Neutrophil (primary cell): ENCODE measurements around the gene PTAFR.
"Not testable (repeated sequence)": the region's sequence is repeated elsewhere in the genome, so short reads cannot be mapped to it uniquely, and the experiment has no call there.

Experiments
- H3K27ac ChIP-seq: fragments of 200-600 bp; sonication (generic); 2 replicates; pipeline ENCODE4 v1.5.1; 2016; ENCODE audit warnings: mild to moderate bottlenecking, moderate library complexity
- H3K27me3 ChIP-seq: fragments of 200-600 bp; sonication (generic); 2 replicates; pipeline ENCODE4 v1.6.0; 2016; ENCODE audit warnings: mild to moderate bottlenecking
- H3K36me3 ChIP-seq: fragments of 200-600 bp; sonication (generic); 2 replicates; pipeline ENCODE4 v1.5.1; 2017
- H3K4me1 ChIP-seq, 2 experiments: fragments of 200-600 bp in 1 of 2; sonication (generic) in 1 of 2; 1 replicate in 1 of 2; 2 replicates in 1 of 2; pipeline versions ENCODE4 v1.5.1 to v1.6.1; 2013 to 2016; ENCODE audit warnings: low read depth in 1 of 2, low read length in 1 of 2, mild to moderate bottlenecking in 1 of 2, moderate library complexity in 1 of 2; ENCODE audit not compliant: control insufficient read depth in 1 of 2, insufficient read depth in 1 of 2
- H3K4me3 ChIP-seq, 2 experiments: fragments of 200-600 bp in 1 of 2; sonication (generic) in 1 of 2; 1 replicate in 1 of 2; 2 replicates in 1 of 2; pipeline ENCODE4 v1.5.1; 2013 to 2016; ENCODE audit warnings: low read depth in 1 of 2, low read length in 1 of 2, mild to moderate bottlenecking in 1 of 2, moderate library complexity in 1 of 2
- H3K9me3 ChIP-seq: fragments of 200-600 bp; sonication (generic); 2 replicates; pipeline ENCODE4 v1.5.1; 2016
- CTCF ChIP-seq: fragments of 200-600 bp; sonication (generic); IDR thresholded peaks from 2 replicates; pipeline ENCODE4 v1.5.1; 2016; ENCODE audit warnings: antibody characterized with exemption

Gene PTAFR

GRCh38 chr1:28147264-28148094 lies 29.0 kb downstream of the PTAFR start:
- peaks cover 3% of the 10 kb centered on the region for H3K9me3 ChIP-seq
- no peaks in the 10 kb centered on the region for H3K27me3 ChIP-seq
- H3K27ac ChIP-seq = peak overlapping the region; percentile 68
- H3K4me3 ChIP-seq = no peak overlapping the region
- H3K36me3 ChIP-seq = peaks cover 55% of the 10 kb centered on the region
- TF ChIP-seq CTCF = no peak
- peaks cover 34 to 41% of the 10 kb centered on the region in 2 experiments for H3K4me1 ChIP-seq

GRCh38 chr1:28145728-28146127 lies 30.8 kb downstream of the PTAFR start:
- peaks cover 3% of the 10 kb centered on the region for H3K9me3 ChIP-seq
- H3K27me3 ChIP-seq = no peaks in the 10 kb centered on the region
- H3K27ac ChIP-seq = peak overlapping the region; percentile 68
- peaks cover 36 to 48% of the 10 kb centered on the region in 2 experiments for H3K4me1 ChIP-seq
- no peak for TF ChIP-seq CTCF
- no peak overlapping the region for H3K4me3 ChIP-seq
- H3K36me3 ChIP-seq = peaks cover 43% of the 10 kb centered on the region

- Histone ChIP-seq H3K9me3 (no peaks in the 10 kb centered on the region), H3K4me1 (peaks cover 49 to 61% of the 10 kb centered on the region in 2 experiments), H3K27ac (peak overlapping the region; percentile 84), H3K4me3 (no peak overlapping the region), H3K36me3 (peaks cover 30% of the 10 kb centered on the region), H3K27me3 (no peaks in the 10 kb centered on the region)
- no peak for TF ChIP-seq CTCF
Measured at GRCh38 chr1:28144203-28145135, 32.0 kb downstream of the PTAFR start.

- peaks cover 57 to 69% of the 10 kb centered on the region in 2 experiments for H3K4me1 ChIP-seq
- TF ChIP-seq CTCF = no peak
- H3K36me3 ChIP-seq = peaks cover 22% of the 10 kb centered on the region
- H3K9me3 ChIP-seq = no peaks in the 10 kb centered on the region
- H3K27me3 ChIP-seq = no peaks in the 10 kb centered on the region
- no peak overlapping the region for H3K4me3 ChIP-seq
- H3K27ac ChIP-seq = peak overlapping the region; percentile 84
Measured at GRCh38 chr1:28143496-28144202, 32.8 kb downstream of the PTAFR start.

GRCh38 chr1:28141685-28142084 lies 34.8 kb downstream of the PTAFR start:
- Histone ChIP-seq H3K4me1 (peaks cover 63 to 78% of the 10 kb centered on the region in 2 experiments), H3K27ac (peak overlapping the region; percentile 96), H3K9me3 (no peaks in the 10 kb centered on the region), H3K4me3 (no peak overlapping the region), H3K27me3 (no peaks in the 10 kb centered on the region), H3K36me3 (peaks cover 2% of the 10 kb centered on the region)
- no peak for TF ChIP-seq CTCF

- H3K9me3 ChIP-seq, H3K36me3 ChIP-seq, H3K27me3 ChIP-seq: not testable (repeated sequence)
- Histone ChIP-seq H3K27ac (peak overlapping the region; percentile 96), H3K4me3 (peak overlapping the region; percentile 32 to 49), H3K4me1 (peaks cover 81 to 96% of the 10 kb centered on the region in 2 experiments)
Measured at GRCh38 chr1:28139866-28140265, 36.6 kb downstream of the PTAFR start.
